Kidney (tissue), 14 donors: ENCODE data around the gene CFH. TPM values are rescaled to one million over a fixed set of nuclear protein-coding genes. Genes with fewer than 3 reads are reported as not detected.

ENCODE experiments used
- DNase-seq, 5 donors: peaks; one replicate each; pipeline ENCODE4 v3.0.0-alpha.2; 2013 to 2020
- FAIRE-seq: peaks from 2 replicates; lab custom pipeline; 2012; peaks lifted over from hg19 to GRCh38; lab: Jason Lieb, UNC
- H3K27ac ChIP-seq, 2 donors: one replicate each; pipeline ENCODE4 v1.7.0; 2013; ENCODE audit warnings: low read depth in 2 of 2, low read length in 2 of 2, inconsistent platforms in 1 of 2
- H3K27me3 ChIP-seq: one replicate; pipeline ENCODE4 v1.7.1; 2013; ENCODE audit warnings: low read length, inconsistent platforms; ENCODE audit not compliant: control insufficient read depth, insufficient read depth
- H3K36me3 ChIP-seq, 3 donors: one replicate each; pipeline versions ENCODE4 v1.7.0 to v1.7.1; 2013; ENCODE audit warnings: low read length in 3 of 3, control low read depth in 1 of 3, inconsistent platforms in 1 of 3; ENCODE audit not compliant: insufficient read depth in 3 of 3, control insufficient read depth in 2 of 3
- H3K4me1 ChIP-seq, 3 donors: one replicate each; pipeline versions ENCODE4 v1.7.0 to v1.7.1; 2013; ENCODE audit warnings: low read length in 3 of 3, inconsistent platforms in 1 of 3, low read depth in 1 of 3; ENCODE audit not compliant: control insufficient read depth in 2 of 3, insufficient read depth in 2 of 3
- H3K4me3 ChIP-seq, 3 donors: one replicate each; pipeline versions ENCODE4 v1.7.0 to v1.8.1; 2013; ENCODE audit warnings: low read length in 3 of 3, control low read depth in 1 of 3, inconsistent platforms in 1 of 3
- H3K9ac ChIP-seq, 3 donors: one replicate each; pipeline versions ENCODE4 v1.7.0 to v1.7.1; 2013; ENCODE audit warnings: low read length in 3 of 3, control low read depth in 1 of 3, inconsistent platforms in 1 of 3
- H3K9me3 ChIP-seq, 3 donors: one replicate each; pipeline versions ENCODE4 v1.7.0 to v1.7.1; 2013; ENCODE audit warnings: low read length in 3 of 3, control low read depth in 1 of 3, inconsistent platforms in 1 of 3; ENCODE audit not compliant: control insufficient read depth in 2 of 3, insufficient read depth in 1 of 3
- intact Hi-C: fragments of 100-400 bp; cut with DNase I; formaldehyde crosslinking; loops from one replicate; pipeline ENCODE4 v1.11.1; 2022
- polyA plus RNA-seq: library from polyadenylated mRNA; stranded (reverse); fragments of 350-450 nt; fragmentation: Illumina TruSeq; extraction: RNeasy Lipid Tissue Mini Kit (QIAGEN cat#74804); gene quantifications from one replicate; pipeline ENCODE4 v1.2.3, GENCODE V29; 2014; ENCODE audit warnings: low read depth, low replicate concordance; ENCODE audit not compliant: insufficient read depth
- total RNA-seq: library from RNA; stranded (reverse); fragmentation: NEBNext Ultra II Directional; extraction: Animal tissue kit (Norgen Biotek cat#: 25700); gene quantifications from one replicate; pipeline ENCODE4 v1.2.1, GENCODE V29; 2021
- TF ChIP-seq, protein P1 (sequence below): IDR thresholded peaks from 3 replicates; pipeline ENCODE4 v1.5.1; 2012; ENCODE audit warnings: mild to moderate bottlenecking, moderate library complexity, borderline replicate concordance; ENCODE audit not compliant: insufficient read depth; ENCODE audit errors: extremely low read depth
- donor health status: control.
- donor health status: control.
- donor health status: control.
- donor health status: control.
- donor health status: control.
- donor health status: DM: yes; HTN: yes; CAD: no.
- donor health status: Normal renal cell carcinoma (clear cell type).

Gene CFH
- total and polyA plus RNA-seq, 2 donors from 2014 or later = 24.8 to 99.3 TPM

DNA sequence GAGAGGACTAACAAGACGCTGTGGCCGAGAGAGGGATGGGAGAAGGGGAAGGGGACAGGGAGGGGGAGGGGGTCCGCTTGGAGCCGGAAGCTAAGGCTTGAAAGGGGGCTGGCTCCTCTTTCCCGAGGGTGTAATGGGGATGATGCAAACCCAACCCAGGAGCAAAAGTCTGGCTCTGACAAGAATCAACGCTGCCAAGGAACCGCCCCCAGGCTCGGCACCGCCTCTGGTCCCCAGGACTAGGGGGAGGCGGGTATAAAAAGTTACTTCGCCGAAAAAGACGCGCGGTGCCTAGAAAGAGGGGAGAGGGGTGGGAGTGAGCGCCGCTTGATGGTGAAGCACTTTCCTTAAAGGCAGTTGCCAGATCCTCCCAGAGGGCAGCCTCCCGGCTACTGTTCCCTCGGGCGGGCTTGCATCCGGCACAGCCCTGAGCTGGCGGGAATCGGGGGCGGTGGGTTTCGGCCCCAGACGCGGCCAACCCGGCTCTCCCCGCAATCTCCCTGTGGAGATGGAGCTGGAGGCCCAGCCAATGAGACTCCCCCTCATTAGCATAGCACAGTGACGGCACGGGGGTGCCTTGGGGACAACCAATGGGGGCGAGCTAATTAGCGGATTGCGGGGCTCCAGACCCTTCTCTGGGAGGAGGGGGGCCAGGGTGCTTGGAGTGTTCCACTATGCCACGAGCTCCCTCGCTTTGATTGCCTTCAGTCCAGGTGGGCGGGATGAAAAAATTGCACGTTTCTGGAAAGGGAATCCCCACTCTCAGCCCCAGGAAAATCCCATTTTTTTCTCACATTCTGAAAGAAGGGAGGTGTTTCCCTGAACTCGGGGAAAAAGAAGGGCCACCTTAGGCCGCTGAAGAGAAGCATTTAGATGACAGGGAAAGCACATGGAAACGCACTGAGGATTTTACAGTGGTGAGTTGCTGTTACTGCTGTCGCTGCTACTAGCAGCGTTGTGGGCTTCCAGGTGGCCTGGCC lies 43.2 kb upstream of the CFH start, which contains the start of gene KCNT2:
KCNT2 (minus strand) TSS at position 51 of the 980 bp plus-strand sequence. CDS start 131 bp downstream, outside the sequence.
- Histone ChIP-seq H3K9me3 (no peaks in the 10 kb centered on the region), H3K4me1 (peaks cover 0 to 3% (median 0%) of the 10 kb centered on the region in 3 donors), H3K4me3 (peak within 1 kb of the TSS; percentile 49 to 94 (median 64)), H3K27ac (peak within 1 kb of the TSS; percentile 10 to 59), H3K27me3 (no peaks in the 10 kb centered on the region), H3K9ac (peak within 1 kb of the TSS in 2 of 3 donors; percentile 44 to 89), H3K36me3 (no peaks in the 10 kb centered on the region)
- DNase-seq (peak; percentile 85 to 97 (median 95)), FAIRE-seq (no peak)
- TF ChIP-seq, protein P1, sequence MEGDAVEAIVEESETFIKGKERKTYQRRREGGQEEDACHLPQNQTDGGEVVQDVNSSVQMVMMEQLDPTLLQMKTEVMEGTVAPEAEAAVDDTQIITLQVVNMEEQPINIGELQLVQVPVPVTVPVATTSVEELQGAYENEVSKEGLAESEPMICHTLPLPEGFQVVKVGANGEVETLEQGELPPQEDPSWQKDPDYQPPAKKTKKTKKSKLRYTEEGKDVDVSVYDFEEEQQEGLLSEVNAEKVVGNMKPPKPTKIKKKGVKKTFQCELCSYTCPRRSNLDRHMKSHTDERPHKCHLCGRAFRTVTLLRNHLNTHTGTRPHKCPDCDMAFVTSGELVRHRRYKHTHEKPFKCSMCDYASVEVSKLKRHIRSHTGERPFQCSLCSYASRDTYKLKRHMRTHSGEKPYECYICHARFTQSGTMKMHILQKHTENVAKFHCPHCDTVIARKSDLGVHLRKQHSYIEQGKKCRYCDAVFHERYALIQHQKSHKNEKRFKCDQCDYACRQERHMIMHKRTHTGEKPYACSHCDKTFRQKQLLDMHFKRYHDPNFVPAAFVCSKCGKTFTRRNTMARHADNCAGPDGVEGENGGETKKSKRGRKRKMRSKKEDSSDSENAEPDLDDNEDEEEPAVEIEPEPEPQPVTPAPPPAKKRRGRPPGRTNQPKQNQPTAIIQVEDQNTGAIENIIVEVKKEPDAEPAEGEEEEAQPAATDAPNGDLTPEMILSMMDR = no peak
- intact Hi-C loops = no loop called here

DNA sequence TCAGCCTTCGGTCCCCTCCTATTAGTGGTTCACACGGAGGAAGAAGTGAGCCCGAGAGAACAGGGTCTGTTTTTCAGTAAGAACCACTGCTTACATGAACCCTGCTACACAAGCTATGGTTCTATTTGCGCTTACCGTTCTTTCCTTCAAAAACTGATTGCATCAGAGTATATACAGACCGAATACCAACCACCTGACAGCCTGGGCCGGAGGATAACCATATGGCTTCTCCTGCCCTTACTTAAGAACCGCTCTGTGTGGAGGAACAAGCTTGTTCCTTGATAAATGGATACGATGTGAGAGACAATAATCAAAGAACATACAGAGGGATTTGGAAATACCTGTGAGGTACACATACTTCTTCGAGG lies 42.5 kb upstream of the CFH start:
- FAIRE-seq (no peak), DNase-seq (no peak)
- H3K4me3 ChIP-seq = peak overlapping the region in 2 of 3 donors; percentile 64 to 94
- H3K27ac ChIP-seq = peak overlapping the region in 1 of 2 donors; percentile 3
- no peaks in the 10 kb centered on the region for H3K36me3 ChIP-seq
- H3K9me3 ChIP-seq = no peaks in the 10 kb centered on the region
- peaks cover 0 to 3% (median 0%) of the 10 kb centered on the region in 3 donors for H3K4me1 ChIP-seq
- H3K27me3 ChIP-seq = no peaks in the 10 kb centered on the region
- intact Hi-C loops = no loop called here
- TF ChIP-seq, protein P1 = no peak
- peak overlapping the region in 1 of 3 donors; percentile 67 for H3K9ac ChIP-seq

DNA sequence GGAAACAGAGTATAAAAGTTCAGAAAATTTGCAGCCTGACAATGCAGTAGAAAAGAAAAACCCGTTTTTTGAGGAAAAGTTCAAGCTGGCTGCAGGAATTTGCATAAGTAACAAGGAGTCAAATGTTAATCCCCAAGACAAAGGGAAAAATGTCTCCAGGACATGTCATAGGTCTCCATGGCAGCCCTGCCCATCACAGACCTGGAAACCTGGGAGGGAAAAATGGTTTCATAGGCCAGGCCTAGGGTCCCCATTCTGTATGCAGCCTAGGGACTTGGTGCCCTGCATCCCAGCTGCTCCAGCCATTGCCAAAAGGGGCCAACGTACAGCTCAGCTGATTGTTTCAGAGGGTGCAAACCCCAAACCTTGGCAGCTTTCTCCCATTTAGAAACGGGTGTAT lies 40.0 kb upstream of the CFH start:
- Histone ChIP-seq H3K9me3 (no peaks in the 10 kb centered on the region), H3K4me3 (no peak overlapping the region), H3K27ac (no peak overlapping the region), H3K36me3 (no peaks in the 10 kb centered on the region), H3K27me3 (no peaks in the 10 kb centered on the region), H3K4me1 (peaks cover 0 to 3% (median 0%) of the 10 kb centered on the region in 3 donors), H3K9ac (no peak overlapping the region)
- FAIRE-seq (no peak), DNase-seq (peak in 1 of 5 donors; percentile 20)
- intact Hi-C loops = no loop called here
- TF ChIP-seq, protein P1 = no peak
